Neural progenitor cell (in vitro differentiated cells): ENCODE data around the gene TRAK2. TPM values are rescaled to one million over a fixed set of nuclear protein-coding genes. Genes with fewer than 3 reads are reported as not detected.
"Not testable (repeated sequence)": the region's sequence is repeated elsewhere in the genome, so short reads cannot be mapped to it uniquely, and the experiment has no call there.

Experiments used
- DNase-seq: peaks from one replicate; pipeline ENCODE4 v3.0.0-alpha.2; 2016; ENCODE audit warnings: low spot score
- H2AFZ ChIP-seq: fragments of 200-600 bp; sonication (generic); replicated peaks from 2 replicates; pipeline ENCODE4 v1.6.1; 2016; ENCODE audit warnings: antibody characterized with exemption
- H3F3A ChIP-seq: fragments of 200-600 bp; sonication (generic); 2 replicates; pipeline ENCODE4 v1.6.1; 2016; ENCODE audit warnings: antibody characterized with exemption, low read depth
- H3K27ac ChIP-seq: fragments of 200-600 bp; sonication (generic); 2 replicates; pipeline ENCODE4 v1.5.1; 2016; ENCODE audit warnings: mild to moderate bottlenecking
- H3K27me3 ChIP-seq: fragments of 200-600 bp; sonication (generic); 2 replicates; pipeline ENCODE4 v1.6.1; 2016; ENCODE audit warnings: mild to moderate bottlenecking, moderate library complexity
- H3K36me3 ChIP-seq: fragments of 200-600 bp; sonication (generic); 2 replicates; pipeline ENCODE4 v1.5.1; 2016
- H3K4me1 ChIP-seq: fragments of 200-600 bp; sonication (generic); 2 replicates; pipeline ENCODE4 v1.6.1; 2016; ENCODE audit warnings: mixed run types
- H3K4me2 ChIP-seq: fragments of 200-600 bp; sonication (generic); 2 replicates; pipeline ENCODE4 v1.6.1; 2016
- H3K4me3 ChIP-seq: fragments of 200-600 bp; sonication (generic); 2 replicates; pipeline ENCODE4 v1.5.1; 2016
- H3K79me2 ChIP-seq: fragments of 200-600 bp; sonication (generic); 2 replicates; pipeline ENCODE4 v1.6.1; 2016; ENCODE audit warnings: low read depth
- H3K9ac ChIP-seq: fragments of 200-600 bp; sonication (generic); 2 replicates; pipeline ENCODE4 v1.6.1; 2016
- H3K9me3 ChIP-seq: fragments of 200-600 bp; sonication (generic); 2 replicates; pipeline ENCODE4 v1.5.1; 2016; ENCODE audit warnings: low read depth
- H4K20me1 ChIP-seq: fragments of 200-600 bp; sonication (generic); 2 replicates; pipeline ENCODE4 v1.6.1; 2016; ENCODE audit warnings: low read depth
- H3K27ac Mint-ChIP-seq: 3 replicates; pipeline ENCODE4 v1.8.0; 2021; ENCODE audit warnings: mixed read lengths
- H3K27me3 Mint-ChIP-seq: 2 replicates; pipeline ENCODE4 v1.8.0; 2022; ENCODE audit warnings: low read depth, mild to moderate bottlenecking, inconsistent platforms, moderate library complexity, mixed read lengths; ENCODE audit not compliant: insufficient read depth
- H3K36me3 Mint-ChIP-seq: 3 replicates; pipeline ENCODE4 v1.8.0; 2021; ENCODE audit warnings: mixed read lengths
- H3K4me1 Mint-ChIP-seq: 3 replicates; pipeline ENCODE4 v1.8.0; 2021; ENCODE audit warnings: mixed read lengths
- H3K4me3 Mint-ChIP-seq: 3 replicates; pipeline ENCODE4 v1.8.0; 2021; ENCODE audit warnings: mild to moderate bottlenecking, moderate library complexity, mixed read lengths
- H3K9me3 Mint-ChIP-seq: 3 replicates; pipeline ENCODE4 v1.8.0; 2020; ENCODE audit warnings: mixed read lengths
- CTCF ChIP-seq: fragments of 200-600 bp; sonication (generic); IDR thresholded peaks from 2 replicates; pipeline ENCODE4 v1.5.1; 2017; ENCODE audit warnings: antibody characterized with exemption, mild to moderate bottlenecking
- EZH2 ChIP-seq: fragments of 200-600 bp; sonication (generic); IDR thresholded peaks from 2 replicates; pipeline ENCODE4 v1.6.1; 2017; ENCODE audit warnings: antibody characterized with exemption, mild to moderate bottlenecking, moderate library complexity
- EZH2phosphoT487 ChIP-seq: fragments of 200-600 bp; sonication (generic); IDR thresholded peaks from 2 replicates; pipeline ENCODE4 v1.6.1; 2017; ENCODE audit warnings: antibody characterized with exemption
- total RNA-seq: library from RNA; depleted of rRNA; stranded (reverse); fragments of >200 nt; gene quantifications from 2 replicates; pipeline ENCODE4 v1.2.3, GENCODE V29; 2015; ENCODE audit warnings: low replicate concordance

TRAK2 gene
- total RNA-seq, 1 donor from 2014 or later = 7.1 TPM

DNA sequence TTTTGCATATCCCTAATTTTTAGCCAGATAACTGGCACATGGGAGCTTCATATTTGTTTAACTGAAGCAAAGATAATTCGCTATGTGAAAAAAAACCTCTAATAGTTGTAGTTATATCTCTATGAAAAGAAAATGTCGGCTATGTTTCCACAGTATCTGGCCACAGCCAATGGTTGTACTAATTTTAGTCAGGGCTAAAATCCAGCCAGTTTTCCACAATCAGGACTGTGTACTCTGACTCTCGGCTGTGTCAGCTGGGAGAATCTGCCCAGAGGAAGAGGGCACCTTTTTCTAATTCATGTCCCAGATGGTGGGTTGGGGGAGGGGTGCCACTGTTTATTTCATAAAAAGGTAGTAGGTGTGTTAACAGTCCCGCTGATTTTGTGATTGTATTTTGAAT is 39.0 kb upstream of the TRAK2 start:
- H2AFZ ChIP-seq = no peak overlapping the region
- H3K9me3 ChIP-seq = no peaks in the 10 kb centered on the region
- H3K79me2 ChIP-seq = no peaks in the 10 kb centered on the region
- H3K36me3 ChIP-seq = no peaks in the 10 kb centered on the region
- H3K9ac ChIP-seq = no peak overlapping the region
- no peak for TF ChIP-seq EZH2
- no peak for TF ChIP-seq CTCF
- TF ChIP-seq EZH2phosphoT487 = no peak
- no peaks in the 10 kb centered on the region for H3K9me3 Mint-ChIP-seq
- no peaks in the 10 kb centered on the region for H3K27me3 Mint-ChIP-seq
- H3K27ac Mint-ChIP-seq = no peak overlapping the region
- H3K36me3 Mint-ChIP-seq = no peaks in the 10 kb centered on the region
- H3K27ac ChIP-seq = no peak overlapping the region
- H3K4me2 ChIP-seq = no peak overlapping the region
- H3K27me3 ChIP-seq = no peaks in the 10 kb centered on the region
- no peak for DNase-seq
- no peaks in the 10 kb centered on the region for H4K20me1 ChIP-seq
- H3K4me3 Mint-ChIP-seq = no peak overlapping the region
- H3K4me3 ChIP-seq = no peak overlapping the region
- no peaks in the 10 kb centered on the region for H3K4me1 ChIP-seq
- H3K4me1 Mint-ChIP-seq = no peaks in the 10 kb centered on the region
- no peaks in the 10 kb centered on the region for H3F3A ChIP-seq

GRCh38 chr2:201484805-201485204 is 33.5 kb upstream of the TRAK2 start:
- no peaks in the 10 kb centered on the region for H3K36me3 ChIP-seq
- H3K4me2 ChIP-seq = no peak overlapping the region
- TF ChIP-seq EZH2 (no peak), EZH2phosphoT487 (no peak), CTCF (no peak)
- H4K20me1 ChIP-seq = no peaks in the 10 kb centered on the region
- no peak overlapping the region for H3K9ac ChIP-seq
- H3K27ac Mint-ChIP-seq = no peak overlapping the region
- H3K4me3 ChIP-seq = no peak overlapping the region
- no peak overlapping the region for H2AFZ ChIP-seq
- H3K9me3 ChIP-seq = no peaks in the 10 kb centered on the region
- H3K27ac ChIP-seq = no peak overlapping the region
- no peaks in the 10 kb centered on the region for H3K4me1 Mint-ChIP-seq
- peaks cover 10% of the 10 kb centered on the region for H3K36me3 Mint-ChIP-seq
- no peaks in the 10 kb centered on the region for H3K9me3 Mint-ChIP-seq
- DNase-seq = no peak
- H3K79me2 ChIP-seq = no peaks in the 10 kb centered on the region
- H3F3A ChIP-seq = no peaks in the 10 kb centered on the region
- no peaks in the 10 kb centered on the region for H3K27me3 ChIP-seq
- no peak overlapping the region for H3K4me3 Mint-ChIP-seq
- H3K27me3 Mint-ChIP-seq = no peaks in the 10 kb centered on the region
- H3K4me1 ChIP-seq = no peaks in the 10 kb centered on the region

GRCh38 chr2:201483758-201484157 is 32.5 kb upstream of the TRAK2 start:
- H3K27ac Mint-ChIP-seq, H3K9me3 ChIP-seq, H3K4me1 Mint-ChIP-seq, H4K20me1 ChIP-seq, H3K79me2 ChIP-seq, H3K27me3 ChIP-seq, H3K36me3 ChIP-seq, H2AFZ ChIP-seq, H3F3A ChIP-seq, H3K27ac ChIP-seq, H3K27me3 Mint-ChIP-seq, H3K9me3 Mint-ChIP-seq, H3K4me3 ChIP-seq, H3K4me3 Mint-ChIP-seq, H3K4me1 ChIP-seq, H3K9ac ChIP-seq, DNase-seq, H3K4me2 ChIP-seq: not testable (repeated sequence)
- H3K36me3 Mint-ChIP-seq = peaks cover 10% of the 10 kb centered on the region

DNA sequence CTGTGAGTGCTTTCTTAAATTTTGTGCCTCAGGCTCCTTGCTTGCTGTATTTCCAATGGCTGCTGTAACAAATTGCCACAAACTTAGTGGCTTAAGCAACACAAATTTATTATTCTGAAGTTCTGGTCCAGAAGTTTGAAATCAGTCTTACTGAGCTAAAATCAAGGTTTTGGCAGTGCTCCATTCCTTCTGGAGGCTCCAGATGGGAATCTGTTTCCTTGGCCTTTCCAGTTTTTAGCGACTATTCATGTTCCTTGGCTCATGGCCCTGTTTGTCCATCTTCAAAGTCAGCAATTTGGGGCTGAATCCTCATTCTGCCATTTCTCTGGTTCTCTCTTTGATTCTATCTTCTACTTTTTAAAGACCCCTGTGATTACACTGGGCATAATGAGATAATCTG is 32.1 kb upstream of the TRAK2 start:
- no peaks in the 10 kb centered on the region for H3K4me1 ChIP-seq
- no peak overlapping the region for H3K27ac ChIP-seq
- H3F3A ChIP-seq = no peaks in the 10 kb centered on the region
- H3K4me3 Mint-ChIP-seq = no peak overlapping the region
- no peaks in the 10 kb centered on the region for H3K9me3 ChIP-seq
- DNase-seq = no peak
- no peak overlapping the region for H3K4me2 ChIP-seq
- H3K27me3 ChIP-seq = no peaks in the 10 kb centered on the region
- no peaks in the 10 kb centered on the region for H3K27me3 Mint-ChIP-seq
- H3K4me1 Mint-ChIP-seq = no peaks in the 10 kb centered on the region
- no peak overlapping the region for H3K4me3 ChIP-seq
- H4K20me1 ChIP-seq = no peaks in the 10 kb centered on the region
- no peak for TF ChIP-seq EZH2phosphoT487
- no peak for TF ChIP-seq CTCF
- no peak for TF ChIP-seq EZH2
- peaks cover 13% of the 10 kb centered on the region for H3K36me3 Mint-ChIP-seq
- no peak overlapping the region for H3K9ac ChIP-seq
- no peak overlapping the region for H3K27ac Mint-ChIP-seq
- no peaks in the 10 kb centered on the region for H3K9me3 Mint-ChIP-seq
- H2AFZ ChIP-seq = no peak overlapping the region
- no peaks in the 10 kb centered on the region for H3K36me3 ChIP-seq
- no peaks in the 10 kb centered on the region for H3K79me2 ChIP-seq
